CD4-positive, alpha-beta T cell treated with Interferon gamma for 1 hour (primary cell): ENCODE results near the gene PGBD1.

Source experiments
- DNase-seq: peaks from one replicate; pipeline ENCODE4 v3.0.0-alpha.2; 2020

The PGBD1 gene

GRCh38 chr6:28281288-28282064 is at the start of gene PGBD1:
Gene PGBD1, plus strand, starts transcription at chr6:28281572. Its CDS starts 2,242 bp downstream, at chr6:28283814.
- peak; percentile 31 for DNase-seq

- DNase-seq: no peak
These were observed 48.6 kb upstream of the PGBD1 start for GRCh38 chr6:28232785-28233184.

GRCh38 chr6:28235912-28236452 is 45.4 kb upstream of the PGBD1 start:
- DNase-seq: no peak

GRCh38 chr6:28239636-28240035 is 41.7 kb upstream of the PGBD1 start:
- DNase-seq: no peak

GRCh38 chr6:28240471-28240870 is 40.9 kb upstream of the PGBD1 start:
- DNase-seq: no peak

- no peak for DNase-seq
These were observed 37.4 kb upstream of the PGBD1 start for GRCh38 chr6:28243946-28244345.

GRCh38 chr6:28245206-28245941 is 36.0 kb upstream of the PGBD1 start:
- DNase-seq: no peak

GRCh38 chr6:28248916-28249315 is 32.5 kb upstream of the PGBD1 start:
- no peak for DNase-seq

GRCh38 chr6:28250747-28251146 is 30.6 kb upstream of the PGBD1 start:
- DNase-seq: no peak

- DNase-seq: no peak
These were observed 29.7 kb upstream of the PGBD1 start for GRCh38 chr6:28251661-28252008.

- DNase-seq: peak; percentile 80
These were observed 29.1 kb upstream of the PGBD1 start, which contains the start of gene ZKSCAN4 for GRCh38 chr6:28252009-28252975. Gene ZKSCAN4, minus strand, starts transcription at chr6:28252269. Its CDS starts 289 bp downstream, at chr6:28251980.

- peak; percentile 18 for DNase-seq
These were observed 27.3 kb upstream of the PGBD1 start for GRCh38 chr6:28254121-28254519.

GRCh38 chr6:28257042-28257441 is 24.3 kb upstream of the PGBD1 start:
- DNase-seq: no peak

GRCh38 chr6:28258877-28259777 is 22.2 kb upstream of the PGBD1 start, which contains the start of gene NKAPL:
Gene NKAPL, plus strand, starts transcription at chr6:28259297. Its CDS starts 75 bp downstream, at chr6:28259372.
- peak; percentile 77 for DNase-seq

GRCh38 chr6:28263922-28264321 is 17.4 kb upstream of the PGBD1 start:
- DNase-seq: no peak

- no peak for DNase-seq
These were observed 16.5 kb upstream of the PGBD1 start for GRCh38 chr6:28264834-28265401.

GRCh38 chr6:28266563-28266961 is 14.8 kb upstream of the PGBD1 start:
- no peak for DNase-seq

GRCh38 chr6:28266962-28267694 is 14.2 kb upstream of the PGBD1 start, which contains the start of gene ZSCAN26:
Gene ZSCAN26, plus strand, starts transcription at chr6:28267143. Its CDS starts 4,777 bp downstream, at chr6:28271920.
- peak; percentile 87 for DNase-seq

- DNase-seq: no peak
These were observed 13.7 kb upstream of the PGBD1 start for GRCh38 chr6:28267695-28268059.

GRCh38 chr6:28269492-28269891 is 11.9 kb upstream of the PGBD1 start:
- DNase-seq: no peak
